Stomach (tissue), 9 donors: ENCODE data around the gene ATP6V1G2. TPM values are rescaled to one million over a fixed set of nuclear protein-coding genes. Genes with fewer than 3 reads are reported as not detected.

Experiments used
- DNase-seq, 2 donors: peaks; one replicate each; pipeline versions ENCODE4 v3.0.0 to v3.0.0-alpha.2; 2013 to 2019
- H3K27ac ChIP-seq, 5 donors: fragments of 200-600 bp in 4 of 5; sonication (generic) in 4 of 5; one replicate each; pipeline ENCODE4 v1.5.1; 2013 to 2019; ENCODE audit warnings: mild to moderate bottlenecking in 1 of 5, moderate library complexity in 1 of 5
- H3K27me3 ChIP-seq, 3 donors: fragments of 200-600 bp; sonication (generic); one replicate each; pipeline ENCODE4 v1.5.1; 2017 to 2019; ENCODE audit warnings: mixed run types in 1 of 3
- H3K36me3 ChIP-seq, 4 donors: fragments of 200-600 bp; sonication (generic); 1 replicate in 3 of 4; 2 replicates in 1 of 4; pipeline ENCODE4 v1.5.1; 2016 to 2019
- H3K4me1 ChIP-seq, 4 donors: fragments of 200-600 bp; sonication (generic); one replicate each; pipeline ENCODE4 v1.5.1; 2016 to 2019
- H3K4me3 ChIP-seq, 4 donors: fragments of 200-600 bp; sonication (generic) in 3 of 4; one replicate each; pipeline ENCODE4 v1.5.1; 2016 to 2019; ENCODE audit warnings: mild to moderate bottlenecking in 1 of 4
- H3K9me3 ChIP-seq, 4 donors: fragments of 200-600 bp; sonication (generic); one replicate each; pipeline ENCODE4 v1.5.1; 2016 to 2019
- EP300 ChIP-seq: sonication (generic); formaldehyde crosslinking; IDR thresholded peaks from one replicate; pipeline ENCODE4 v1.6.1; 2017; ENCODE audit warnings: antibody characterized with exemption
- POLR2A ChIP-seq, 4 donors: fragments of 450-650 bp; IDR thresholded peaks; one replicate each; pipeline ENCODE4 v1.6.1; 2016; ENCODE audit warnings: antibody characterized with exemption in 4 of 4, control low read depth in 2 of 4, mild to moderate bottlenecking in 1 of 4, moderate library complexity in 1 of 4
- POLR2AphosphoS5 ChIP-seq, 3 donors: sonication (generic); formaldehyde crosslinking; IDR thresholded peaks; one replicate each; pipeline ENCODE4 v1.6.1; 2016; ENCODE audit warnings: antibody characterized with exemption in 3 of 3
- WGBS, 5 donors: extraction: QIAGEN DNeasy Blood & Tissue Kit in 3 of 5; methylation state at CpG; one replicate each; pipeline versions ENCODE4 v1.1.5 to v1.1.7; 2013 to 2018; 5-methylcytosine and 5-hydroxymethylcytosine counted together
- intact Hi-C: fragments of 100-400 bp; cut with DNase I; formaldehyde crosslinking; loops from one replicate; pipeline ENCODE4 v1.15.1; 2023; ENCODE audit warnings: low total_unique reads
- polyA plus RNA-seq, 3 donors: library from polyadenylated mRNA; stranded (reverse); fragments of 200-250 nt; gene quantifications; one replicate each; pipeline ENCODE4 v1.2.3, GENCODE V29; 2013
- total RNA-seq, 5 donors: library from RNA; depleted of rRNA; stranded (reverse); fragments of >200 nt; gene quantifications; one replicate each; pipeline versions ENCODE4 v1.1.0 to v1.2.3, GENCODE V29; 2014 to 2016
- TF ChIP-seq, protein P1 (sequence below), 7 experiments: fragments of 450-650 bp in 4 of 7; fragments of 200-600 bp in 3 of 7; sonication (generic) in 3 of 7; IDR thresholded peaks; one replicate each; pipeline ENCODE4 v1.5.1; 2016 to 2019; ENCODE audit warnings: antibody characterized with exemption in 7 of 7, control low read depth in 2 of 7, mild to moderate bottlenecking in 1 of 7
- donor health status: healthy with polysubstance abuse.
- donor health status: Bipolar disorder and iron deficiency.
- donor health status: healthy.

ATP6V1G2 gene
- total and polyA plus RNA-seq, 8 donors = 0.87 to 4.6 (median 1.8) TPM; not detected in 2

- Histone ChIP-seq H3K4me1 (peaks cover 0 to 12% (median 7%) of the 10 kb centered on the region in 4 donors), H3K27me3 (no peaks in the 10 kb centered on the region), H3K36me3 (peaks cover 59 to 65% (median 63%) of the 10 kb centered on the region in 4 donors), H3K4me3 (no peak overlapping the region), H3K27ac (no peak overlapping the region), H3K9me3 (no peaks in the 10 kb centered on the region)
- TF ChIP-seq EP300 = no peak
- no peak for TF ChIP-seq POLR2AphosphoS5 (IDR thresholded peaks at IDR 0.05)
- TF ChIP-seq, protein P1, sequence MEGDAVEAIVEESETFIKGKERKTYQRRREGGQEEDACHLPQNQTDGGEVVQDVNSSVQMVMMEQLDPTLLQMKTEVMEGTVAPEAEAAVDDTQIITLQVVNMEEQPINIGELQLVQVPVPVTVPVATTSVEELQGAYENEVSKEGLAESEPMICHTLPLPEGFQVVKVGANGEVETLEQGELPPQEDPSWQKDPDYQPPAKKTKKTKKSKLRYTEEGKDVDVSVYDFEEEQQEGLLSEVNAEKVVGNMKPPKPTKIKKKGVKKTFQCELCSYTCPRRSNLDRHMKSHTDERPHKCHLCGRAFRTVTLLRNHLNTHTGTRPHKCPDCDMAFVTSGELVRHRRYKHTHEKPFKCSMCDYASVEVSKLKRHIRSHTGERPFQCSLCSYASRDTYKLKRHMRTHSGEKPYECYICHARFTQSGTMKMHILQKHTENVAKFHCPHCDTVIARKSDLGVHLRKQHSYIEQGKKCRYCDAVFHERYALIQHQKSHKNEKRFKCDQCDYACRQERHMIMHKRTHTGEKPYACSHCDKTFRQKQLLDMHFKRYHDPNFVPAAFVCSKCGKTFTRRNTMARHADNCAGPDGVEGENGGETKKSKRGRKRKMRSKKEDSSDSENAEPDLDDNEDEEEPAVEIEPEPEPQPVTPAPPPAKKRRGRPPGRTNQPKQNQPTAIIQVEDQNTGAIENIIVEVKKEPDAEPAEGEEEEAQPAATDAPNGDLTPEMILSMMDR (IDR thresholded peaks at IDR 0.05) = no peak
- no peak for TF ChIP-seq POLR2A (IDR thresholded peaks at IDR 0.05)
- 66 to 70% (median 67%) methylated on average over 5 to 6 of the region's 6 CpGs for WGBS, 5 donors
- intact Hi-C loops = no loop called here
- DNase-seq = no peak
These were observed 15.7 kb downstream of the ATP6V1G2 start for GRCh38 chr6:31530659-31531058.

GRCh38 chr6:31529329-31530150 is 16.9 kb downstream of the ATP6V1G2 start:
- peaks cover 48 to 54% (median 52%) of the 10 kb centered on the region in 4 donors for H3K36me3 ChIP-seq
- no peak for DNase-seq

DNA sequence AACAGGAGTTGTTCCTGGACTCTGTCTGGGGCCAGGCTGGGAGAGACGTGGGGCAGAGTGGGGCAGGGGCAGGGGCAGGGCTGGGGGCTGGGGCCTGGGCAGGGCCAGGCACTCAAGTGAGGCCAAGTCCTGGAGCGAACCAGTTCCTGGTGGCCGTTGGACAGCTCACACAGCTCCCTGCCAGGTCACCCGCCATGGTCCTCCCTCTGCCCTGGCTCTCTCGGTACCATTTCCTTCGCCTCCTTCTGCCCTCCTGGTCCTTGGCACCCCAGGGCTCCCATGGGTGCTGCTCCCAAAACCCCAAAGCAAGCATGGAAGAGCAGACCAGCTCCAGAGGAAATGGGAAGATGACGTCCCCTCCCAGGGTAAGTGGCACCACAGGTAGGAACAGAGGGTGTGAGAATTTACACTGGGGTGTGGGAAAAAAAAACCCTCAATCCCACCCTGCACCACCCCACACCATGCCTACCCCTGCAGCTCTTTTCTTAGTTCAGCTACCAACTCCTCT is 17.5 kb downstream of the ATP6V1G2 start, which contains the start of gene MCCD1:
Gene MCCD1 (plus strand): TSS at position 142 of the 508 bp plus-strand sequence. CDS start 53 bp downstream, at position 195.
- H3K4me3 ChIP-seq = no peak within 1 kb of the TSS
- no peaks in the 10 kb centered on the region for H3K9me3 ChIP-seq
- TF ChIP-seq POLR2AphosphoS5 (IDR thresholded peaks at IDR 0.05) (no peak), POLR2A (IDR thresholded peaks at IDR 0.05) (no peak), EP300 (no peak)
- TF ChIP-seq, protein P1 (IDR thresholded peaks at IDR 0.05) = no peak
- no peak for DNase-seq
- H3K4me1 ChIP-seq = peaks cover 0 to 12% (median 3%) of the 10 kb centered on the region in 4 donors
- intact Hi-C loops = no loop called here
- H3K36me3 ChIP-seq = peaks cover 41 to 47% (median 45%) of the 10 kb centered on the region in 4 donors
- H3K27me3 ChIP-seq = no peaks in the 10 kb centered on the region
- peak within 1 kb of the TSS in 1 of 5 donors; percentile 17 for H3K27ac ChIP-seq
- 46 to 58% (median 53%) methylated on average over 2 to 7 of the region's 7 CpGs for WGBS, 5 donors

More at GRCh38 chr6:31529329-31530150, 16.9 kb downstream of the ATP6V1G2 start:
- Histone ChIP-seq H3K4me3 (no peak overlapping the region), H3K9me3 (no peaks in the 10 kb centered on the region), H3K4me1 (peaks cover 0 to 12% (median 6%) of the 10 kb centered on the region in 4 donors), H3K27ac (peak overlapping the region in 1 of 5 donors; percentile 17), H3K27me3 (no peaks in the 10 kb centered on the region)
- peak in 1 of 3 donors; percentile 23 for TF ChIP-seq POLR2AphosphoS5 (IDR thresholded peaks at IDR 0.05)
- TF ChIP-seq, protein P1 (IDR thresholded peaks at IDR 0.05) = no peak
- intact Hi-C loops = no loop called here
- 47 to 58% (median 51%) methylated on average over 11 to 12 of the region's 12 CpGs for WGBS, 5 donors

GRCh38 chr6:31528307-31528777 is 18.1 kb downstream of the ATP6V1G2 start:
- no peaks in the 10 kb centered on the region for H3K9me3 ChIP-seq
- peaks cover 0 to 12% (median 3%) of the 10 kb centered on the region in 4 donors for H3K4me1 ChIP-seq
- intact Hi-C loops = no loop called here
- peaks cover 36 to 42% (median 40%) of the 10 kb centered on the region in 4 donors for H3K36me3 ChIP-seq
- 76 to 86% (median 82%) methylated on average over 4 of the region's 4 CpGs for WGBS, 5 donors
- no peak for TF ChIP-seq POLR2AphosphoS5 (IDR thresholded peaks at IDR 0.05)
- no peaks in the 10 kb centered on the region for H3K27me3 ChIP-seq
- H3K4me3 ChIP-seq = no peak overlapping the region
- DNase-seq = no peak
- H3K27ac ChIP-seq = peak overlapping the region in 1 of 5 donors; percentile 16
